ENCODE results near the gene UMODL1.
"Not testable (repeated sequence)": the region's sequence is repeated elsewhere in the genome, so short reads cannot be mapped to it uniquely, and the experiment has no call there.

UMODL1 gene

GRCh38 chr21:42108554-42109340 is 37.6 kb downstream of the UMODL1 start:
- DNase-seq (ENCODE audit: low spot score in 2 of 2) = no peak
- in situ Hi-C loops (cut with MboI; ENCODE audit: low sequenced_read_pairs) = no loop called here

GRCh38 chr21:42109473-42109872 is 38.4 kb downstream of the UMODL1 start:
- Histone ChIP-seq H3K9me3 (no peaks in the 10 kb centered on the region), H3K36me3 (replicated peaks) (no peaks in the 10 kb centered on the region), H3K4me1 (no peaks in the 10 kb centered on the region), H3K27me3 (ENCODE audit: low read depth) (no peaks in the 10 kb centered on the region), H3K4me3 (no peak overlapping the region)
- DNase-seq (ENCODE audit: low spot score in 2 of 2) = no peak
- in situ Hi-C loops (cut with MboI; ENCODE audit: low sequenced_read_pairs) = no loop called here

More at GRCh38 chr21:42108554-42109340, 37.6 kb downstream of the UMODL1 start:
- Histone ChIP-seq H3K27me3 (ENCODE audit: low read depth) (no peaks in the 10 kb centered on the region), H3K4me3 (no peak overlapping the region), H3K9me3 (no peaks in the 10 kb centered on the region), H3K36me3 (replicated peaks) (no peaks in the 10 kb centered on the region), H3K4me1 (no peaks in the 10 kb centered on the region)

GRCh38 chr21:42109873-42110525 is 38.9 kb downstream of the UMODL1 start:
- H3K36me3 ChIP-seq (replicated peaks) = no peaks in the 10 kb centered on the region
- no peak overlapping the region for H3K4me3 ChIP-seq
- H3K27me3 ChIP-seq (ENCODE audit: low read depth) = no peaks in the 10 kb centered on the region
- no peak for DNase-seq (ENCODE audit: low spot score in 2 of 2)
- no peaks in the 10 kb centered on the region for H3K4me1 ChIP-seq
- in situ Hi-C loops (cut with MboI; ENCODE audit: low sequenced_read_pairs) = loop anchor here (10.0 kb wide), 1 partner anchor 285 kb away; no protein-coding TSS in a partner anchor
- H3K9me3 ChIP-seq = no peaks in the 10 kb centered on the region

- H3K4me1 ChIP-seq = no peaks in the 10 kb centered on the region
- H3K36me3 ChIP-seq (replicated peaks) = no peaks in the 10 kb centered on the region
- no peaks in the 10 kb centered on the region for H3K9me3 ChIP-seq
- DNase-seq (ENCODE audit: low spot score in 2 of 2) = no peak
- H3K4me3 ChIP-seq = no peak overlapping the region
- in situ Hi-C loops (cut with MboI; ENCODE audit: low sequenced_read_pairs) = loop anchor here (10.0 kb wide), 1 partner anchor 286 kb away; no protein-coding TSS in a partner anchor
- H3K27me3 ChIP-seq (ENCODE audit: low read depth) = no peaks in the 10 kb centered on the region
These were observed 39.8 kb downstream of the UMODL1 start for GRCh38 chr21:42110691-42111469.

GRCh38 chr21:42111470-42111743 is 40.3 kb downstream of the UMODL1 start:
- in situ Hi-C loops (cut with MboI; ENCODE audit: low sequenced_read_pairs) = loop anchor here (10.0 kb wide), 1 partner anchor 287 kb away; no protein-coding TSS in a partner anchor
- Histone ChIP-seq H3K4me1 (no peaks in the 10 kb centered on the region), H3K36me3 (replicated peaks) (no peaks in the 10 kb centered on the region), H3K4me3 (no peak overlapping the region), H3K9me3 (no peaks in the 10 kb centered on the region), H3K27me3 (ENCODE audit: low read depth) (no peaks in the 10 kb centered on the region)
- no peak for DNase-seq (ENCODE audit: low spot score in 2 of 2)

GRCh38 chr21:42111811-42112210 is 40.7 kb downstream of the UMODL1 start:
- no peaks in the 10 kb centered on the region for H3K4me1 ChIP-seq
- H3K27me3 ChIP-seq (ENCODE audit: low read depth) = no peaks in the 10 kb centered on the region
- no peaks in the 10 kb centered on the region for H3K36me3 ChIP-seq (replicated peaks)
- in situ Hi-C loops (cut with MboI; ENCODE audit: low sequenced_read_pairs) = loop anchor here (10.0 kb wide), 1 partner anchor 287 kb away; no protein-coding TSS in a partner anchor
- no peak overlapping the region for H3K4me3 ChIP-seq
- DNase-seq (ENCODE audit: low spot score in 2 of 2) = no peak
- H3K9me3 ChIP-seq = no peaks in the 10 kb centered on the region

GRCh38 chr21:42112238-42112637 is 41.1 kb downstream of the UMODL1 start:
- DNase-seq (ENCODE audit: low spot score in 2 of 2) = no peak
- Histone ChIP-seq H3K4me1 (no peaks in the 10 kb centered on the region), H3K9me3 (no peaks in the 10 kb centered on the region), H3K36me3 (replicated peaks) (no peaks in the 10 kb centered on the region), H3K4me3 (no peak overlapping the region), H3K27me3 (ENCODE audit: low read depth) (no peaks in the 10 kb centered on the region)
- in situ Hi-C loops (cut with MboI; ENCODE audit: low sequenced_read_pairs) = loop anchor here (10.0 kb wide), 1 partner anchor 287 kb away; no protein-coding TSS in a partner anchor

GRCh38 chr21:42112857-42113256 is 41.7 kb downstream of the UMODL1 start:
- Histone ChIP-seq H3K9me3 (no peaks in the 10 kb centered on the region), H3K27me3 (ENCODE audit: low read depth) (no peaks in the 10 kb centered on the region; the same call in 1 of the 2 replicates), H3K4me1 (no peaks in the 10 kb centered on the region), H3K4me3 (no peak overlapping the region), H3K36me3 (replicated peaks) (no peaks in the 10 kb centered on the region)
- DNase-seq (ENCODE audit: low spot score in 2 of 2) = no peak
- in situ Hi-C loops (cut with MboI; ENCODE audit: low sequenced_read_pairs) = loop anchor here (10.0 kb wide), 1 partner anchor 288 kb away; no protein-coding TSS in a partner anchor

- in situ Hi-C loops (cut with MboI; ENCODE audit: low sequenced_read_pairs) = loop anchor here (10.0 kb wide), 1 partner anchor 289 kb away; no protein-coding TSS in a partner anchor
- Histone ChIP-seq H3K9me3 (no peaks in the 10 kb centered on the region), H3K4me1 (no peaks in the 10 kb centered on the region), H3K27me3 (ENCODE audit: low read depth) (peaks cover 9% of the 10 kb centered on the region), H3K4me3 (no peak overlapping the region), H3K36me3 (replicated peaks) (no peaks in the 10 kb centered on the region)
- DNase-seq (ENCODE audit: low spot score in 2 of 2) = no peak
These were observed 42.9 kb downstream of the UMODL1 start for GRCh38 chr21:42113926-42114409.

- H3K27me3 ChIP-seq (ENCODE audit: low read depth) = peaks cover 15% of the 10 kb centered on the region
- no peaks in the 10 kb centered on the region for H3K36me3 ChIP-seq (replicated peaks)
- no peak overlapping the region for H3K4me3 ChIP-seq
- in situ Hi-C loops (cut with MboI; ENCODE audit: low sequenced_read_pairs) = loop anchor here (10.0 kb wide), 1 partner anchor 290 kb away; no protein-coding TSS in a partner anchor
- H3K4me1 ChIP-seq = no peaks in the 10 kb centered on the region
- no peaks in the 10 kb centered on the region for H3K9me3 ChIP-seq
- no peak for DNase-seq (ENCODE audit: low spot score in 2 of 2)
These were observed 43.5 kb downstream of the UMODL1 start for GRCh38 chr21:42114646-42115045.

- Histone ChIP-seq H3K9me3 (no peaks in the 10 kb centered on the region), H3K27me3 (ENCODE audit: low read depth) (peaks cover 16% of the 10 kb centered on the region), H3K4me1 (no peaks in the 10 kb centered on the region), H3K4me3 (no peak overlapping the region), H3K36me3 (replicated peaks) (no peaks in the 10 kb centered on the region)
- DNase-seq (ENCODE audit: low spot score in 2 of 2) = no peak
- in situ Hi-C loops (cut with MboI; ENCODE audit: low sequenced_read_pairs) = loop anchor here (10.0 kb wide), 1 partner anchor 290 kb away; no protein-coding TSS in a partner anchor
These were observed 44.1 kb downstream of the UMODL1 start for GRCh38 chr21:42115136-42115683.

- not testable (repeated sequence) for DNase-seq (ENCODE audit: low spot score in 2 of 2); H3K4me3 ChIP-seq; H3K36me3 ChIP-seq (replicated peaks); H3K4me1 ChIP-seq; H3K9me3 ChIP-seq
- in situ Hi-C loops (cut with MboI; ENCODE audit: low sequenced_read_pairs) = loop anchor here (10.0 kb wide), 1 partner anchor 292 kb away; no protein-coding TSS in a partner anchor
- H3K27me3 ChIP-seq (ENCODE audit: low read depth) = peaks cover 19% of the 10 kb centered on the region
These were observed 45.4 kb downstream of the UMODL1 start for GRCh38 chr21:42116551-42116950.
